Kidney capillary endothelial cell (primary cell): Measurements from ENCODE around the gene SLC25A17.
"Not testable (repeated sequence)": the region's sequence is repeated elsewhere in the genome, so short reads cannot be mapped to it uniquely, and the experiment has no call there.

ENCODE experiments used
- DNase-seq: peaks from one replicate; pipeline ENCODE4 v3.0.0-alpha.2; 2018; ENCODE audit warnings: low spot score

Gene SLC25A17

GRCh38 chr22:40757071-40757470 is 62.1 kb downstream of the SLC25A17 start:
- no peak for DNase-seq

- DNase-seq: no peak
These were observed 66.0 kb downstream of the SLC25A17 start for GRCh38 chr22:40753114-40753513.

- DNase-seq: no peak
These were observed 67.9 kb downstream of the SLC25A17 start for GRCh38 chr22:40751250-40751649.

GRCh38 chr22:40749829-40750228 is 69.3 kb downstream of the SLC25A17 start:
- DNase-seq: no peak

GRCh38 chr22:40748388-40749355 is 70.5 kb downstream of the SLC25A17 start:
- no peak for DNase-seq

GRCh38 chr22:40747361-40747760 is 71.8 kb downstream of the SLC25A17 start:
- no peak for DNase-seq

- no peak for DNase-seq
These were observed 72.5 kb downstream of the SLC25A17 start for GRCh38 chr22:40746428-40747220.

GRCh38 chr22:40743768-40744167 is 75.4 kb downstream of the SLC25A17 start:
- no peak for DNase-seq

GRCh38 chr22:40741116-40741515 is 78.0 kb downstream of the SLC25A17 start:
- DNase-seq: no peak

GRCh38 chr22:40739721-40740120 is 79.4 kb downstream of the SLC25A17 start:
- DNase-seq: no peak

- no peak for DNase-seq
These were observed 85.2 kb downstream of the SLC25A17 start for GRCh38 chr22:40733919-40734318.

- DNase-seq: no peak
These were observed 86.2 kb downstream of the SLC25A17 start for GRCh38 chr22:40732999-40733292.

- DNase-seq: no peak
These were observed 89.9 kb downstream of the SLC25A17 start for GRCh38 chr22:40729284-40729683.

- DNase-seq: peak; percentile 7
These were observed 90.4 kb downstream of the SLC25A17 start for GRCh38 chr22:40728731-40729189.

GRCh38 chr22:40727964-40728615 is 91.1 kb downstream of the SLC25A17 start:
- no peak for DNase-seq

GRCh38 chr22:40727070-40727963 is 91.8 kb downstream of the SLC25A17 start:
- no peak for DNase-seq

GRCh38 chr22:40726514-40726913 is 92.6 kb downstream of the SLC25A17 start:
- no peak for DNase-seq

- no peak for DNase-seq
These were observed 95.7 kb downstream of the SLC25A17 start for GRCh38 chr22:40723396-40723933.

- DNase-seq: peak; percentile 46
These were observed 97.9 kb downstream of the SLC25A17 start for GRCh38 chr22:40721266-40721665.

- no peak for DNase-seq
These were observed 98.4 kb downstream of the SLC25A17 start for GRCh38 chr22:40720538-40721256.

GRCh38 chr22:40720156-40720537 is 99.0 kb downstream of the SLC25A17 start:
- not testable (repeated sequence) for DNase-seq
